BLaER1 treated with 17β-estradiol and CSF1 and Interleukin-3, amounts not matched to agents 10 nM and 100 nM (cell line): Measurements from ENCODE around the gene ITGA3.

Experiments used
- H3K27ac ChIP-seq, 11 experiments: shearing (Covaris generic); formaldehyde crosslinking; 2 replicates each; pipeline ENCODE4 v1.8.1; 2022
- H3K27me3 ChIP-seq, 11 experiments: shearing (Covaris generic); formaldehyde crosslinking; 2 replicates each; pipeline ENCODE4 v1.8.1; 2022
- H3K36me3 ChIP-seq, 11 experiments: shearing (Covaris generic); formaldehyde crosslinking; 2 replicates each; pipeline ENCODE4 v1.8.1; 2022
- H3K4me1 ChIP-seq, 10 experiments: shearing (Covaris generic); formaldehyde crosslinking; 2 replicates each; pipeline ENCODE4 v1.8.1; 2022
- H3K4me2 ChIP-seq, 11 experiments: shearing (Covaris generic); formaldehyde crosslinking; 2 replicates each; pipeline ENCODE4 v1.8.1; 2022
- H3K4me3 ChIP-seq, 10 experiments: shearing (Covaris generic); formaldehyde crosslinking; 2 replicates each; pipeline ENCODE4 v1.8.1; 2022
- H3K9ac ChIP-seq, 11 experiments: shearing (Covaris generic); formaldehyde crosslinking; 2 replicates each; pipeline ENCODE4 v1.8.1; 2022
- H3K9me3 ChIP-seq, 11 experiments: shearing (Covaris generic); formaldehyde crosslinking; replicated peaks in 1 of 11; 2 replicates each; pipeline ENCODE4 v1.8.1; 2022
- H4K20me1 ChIP-seq, 11 experiments: shearing (Covaris generic); formaldehyde crosslinking; 2 replicates each; pipeline ENCODE4 v1.8.1; 2022
- Cebpa-rat ChIP-seq, 11 experiments: shearing (Covaris generic); IDR thresholded peaks; 2 replicates each; pipeline ENCODE4 v1.8.1; 2022

The ITGA3 gene

GRCh38 chr17:50076221-50076590 lies 20.3 kb downstream of the ITGA3 start:
- H3K9me3 ChIP-seq = peaks cover 0 to 9% (median 6%) of the 10 kb centered on the region in 11 experiments; a peak in 9 of 22 replicates
- peaks cover 0 to 8% (median 0%) of the 10 kb centered on the region in 10 experiments; a peak in 3 of 20 replicates for H3K4me1 ChIP-seq
- H3K4me2 ChIP-seq = no peak overlapping the region
- no peaks in the 10 kb centered on the region for H4K20me1 ChIP-seq
- H3K27me3 ChIP-seq = no peaks in the 10 kb centered on the region
- H3K4me3 ChIP-seq = no peak overlapping the region
- H3K9ac ChIP-seq = no peak overlapping the region
- H3K36me3 ChIP-seq = no peaks in the 10 kb centered on the region
- H3K27ac ChIP-seq = no peak overlapping the region
- no peak for TF ChIP-seq Cebpa-rat (IDR thresholded peaks at IDR 0.05)

- Histone ChIP-seq H4K20me1 (no peaks in the 10 kb centered on the region), H3K4me1 (peaks cover 0 to 8% (median 0%) of the 10 kb centered on the region in 10 experiments; a peak in 3 of 20 replicates), H3K27ac (no peak overlapping the region), H3K36me3 (no peaks in the 10 kb centered on the region), H3K9ac (no peak overlapping the region), H3K9me3 (peaks cover 0 to 4% (median under 1%) of the 10 kb centered on the region in 11 experiments; a peak in 7 of 22 replicates), H3K4me3 (no peak overlapping the region), H3K4me2 (no peak overlapping the region), H3K27me3 (no peaks in the 10 kb centered on the region)
- no peak for TF ChIP-seq Cebpa-rat (IDR thresholded peaks at IDR 0.05)
These were observed 20.8 kb downstream of the ITGA3 start for GRCh38 chr17:50076591-50077235.

- no peaks in the 10 kb centered on the region for H3K36me3 ChIP-seq
- H3K27ac ChIP-seq = no peak overlapping the region
- no peaks in the 10 kb centered on the region for H4K20me1 ChIP-seq
These were observed 22.5 kb downstream of the ITGA3 start for GRCh38 chr17:50078430-50078829.

GRCh38 chr17:50079334-50080095 lies 23.6 kb downstream of the ITGA3 start:
- Histone ChIP-seq H3K9me3 (no peaks in the 10 kb centered on the region), H3K4me3 (no peak overlapping the region), H3K27ac (no peak overlapping the region), H3K27me3 (no peaks in the 10 kb centered on the region), H3K4me2 (no peak overlapping the region), H4K20me1 (no peaks in the 10 kb centered on the region), H3K36me3 (no peaks in the 10 kb centered on the region), H3K9ac (no peak overlapping the region), H3K4me1 (peaks cover 0 to 8% (median 0%) of the 10 kb centered on the region in 10 experiments; a peak in 3 of 20 replicates)
- no peak for TF ChIP-seq Cebpa-rat (IDR thresholded peaks at IDR 0.05)

More at GRCh38 chr17:50078430-50078829, 22.5 kb downstream of the ITGA3 start:
- Histone ChIP-seq H3K4me2 (no peak overlapping the region), H3K27me3 (no peaks in the 10 kb centered on the region), H3K9me3 (no peaks in the 10 kb centered on the region), H3K4me1 (peaks cover 0 to 8% (median 0%) of the 10 kb centered on the region in 10 experiments; a peak in 3 of 20 replicates), H3K4me3 (no peak overlapping the region), H3K9ac (no peak overlapping the region)
- no peak for TF ChIP-seq Cebpa-rat (IDR thresholded peaks at IDR 0.05)

- no peak overlapping the region for H3K4me3 ChIP-seq
- H3K36me3 ChIP-seq = no peaks in the 10 kb centered on the region
- H3K9me3 ChIP-seq = no peaks in the 10 kb centered on the region
- H3K27me3 ChIP-seq = no peaks in the 10 kb centered on the region
- H3K4me1 ChIP-seq = peaks cover 0 to 8% (median 0%) of the 10 kb centered on the region in 10 experiments; a peak in 3 of 20 replicates
- H3K9ac ChIP-seq = no peak overlapping the region
- TF ChIP-seq Cebpa-rat (IDR thresholded peaks at IDR 0.05) = no peak
- H3K27ac ChIP-seq = no peak overlapping the region
- no peaks in the 10 kb centered on the region for H4K20me1 ChIP-seq
- H3K4me2 ChIP-seq = no peak overlapping the region
These were observed 24.2 kb downstream of the ITGA3 start for GRCh38 chr17:50080096-50080480.

GRCh38 chr17:50080827-50081226 lies 24.9 kb downstream of the ITGA3 start:
- TF ChIP-seq Cebpa-rat (IDR thresholded peaks at IDR 0.05) = no peak
- Histone ChIP-seq H3K9me3 (no peaks in the 10 kb centered on the region), H3K4me2 (no peak overlapping the region), H3K27ac (no peak overlapping the region), H3K4me3 (no peak overlapping the region), H3K27me3 (no peaks in the 10 kb centered on the region), H4K20me1 (no peaks in the 10 kb centered on the region), H3K36me3 (no peaks in the 10 kb centered on the region), H3K9ac (no peak overlapping the region), H3K4me1 (peaks cover 0 to 8% (median 0%) of the 10 kb centered on the region in 10 experiments; a peak in 3 of 20 replicates)

GRCh38 chr17:50081757-50082156 lies 25.8 kb downstream of the ITGA3 start:
- no peaks in the 10 kb centered on the region for H4K20me1 ChIP-seq
- no peak overlapping the region for H3K4me3 ChIP-seq
- H3K27ac ChIP-seq = no peak overlapping the region
- H3K27me3 ChIP-seq = no peaks in the 10 kb centered on the region
- H3K9me3 ChIP-seq = no peaks in the 10 kb centered on the region
- no peak overlapping the region for H3K4me2 ChIP-seq
- H3K4me1 ChIP-seq = peaks cover 0 to 8% (median 0%) of the 10 kb centered on the region in 10 experiments; a peak in 3 of 20 replicates
- no peaks in the 10 kb centered on the region for H3K36me3 ChIP-seq
- no peak for TF ChIP-seq Cebpa-rat (IDR thresholded peaks at IDR 0.05)
- no peak overlapping the region for H3K9ac ChIP-seq

GRCh38 chr17:50087246-50087911 lies 31.5 kb downstream of the ITGA3 start:
- no peak overlapping the region for H3K4me2 ChIP-seq
- H3K9ac ChIP-seq = no peak overlapping the region
- TF ChIP-seq Cebpa-rat (IDR thresholded peaks at IDR 0.05) = no peak
- no peaks in the 10 kb centered on the region for H3K27me3 ChIP-seq
- H3K9me3 ChIP-seq = no peaks in the 10 kb centered on the region
- no peaks in the 10 kb centered on the region for H3K36me3 ChIP-seq
- no peaks in the 10 kb centered on the region for H3K4me1 ChIP-seq
- H3K4me3 ChIP-seq = no peak overlapping the region
- no peak overlapping the region for H3K27ac ChIP-seq
- peaks cover 0 to 8% (median 0%) of the 10 kb centered on the region in 11 experiments; a peak in 2 of 22 replicates for H4K20me1 ChIP-seq

- Histone ChIP-seq H4K20me1 (peaks cover 0 to 8% (median 0%) of the 10 kb centered on the region in 11 experiments; a peak in 2 of 22 replicates), H3K9ac (no peak overlapping the region), H3K27me3 (no peaks in the 10 kb centered on the region), H3K36me3 (no peaks in the 10 kb centered on the region), H3K4me3 (no peak overlapping the region), H3K27ac (no peak overlapping the region), H3K4me1 (no peaks in the 10 kb centered on the region), H3K9me3 (no peaks in the 10 kb centered on the region), H3K4me2 (no peak overlapping the region)
- no peak for TF ChIP-seq Cebpa-rat (IDR thresholded peaks at IDR 0.05)
These were observed 32.0 kb downstream of the ITGA3 start for GRCh38 chr17:50087912-50088405.
